Measurements from ENCODE around the gene NFKB2.

DNA sequence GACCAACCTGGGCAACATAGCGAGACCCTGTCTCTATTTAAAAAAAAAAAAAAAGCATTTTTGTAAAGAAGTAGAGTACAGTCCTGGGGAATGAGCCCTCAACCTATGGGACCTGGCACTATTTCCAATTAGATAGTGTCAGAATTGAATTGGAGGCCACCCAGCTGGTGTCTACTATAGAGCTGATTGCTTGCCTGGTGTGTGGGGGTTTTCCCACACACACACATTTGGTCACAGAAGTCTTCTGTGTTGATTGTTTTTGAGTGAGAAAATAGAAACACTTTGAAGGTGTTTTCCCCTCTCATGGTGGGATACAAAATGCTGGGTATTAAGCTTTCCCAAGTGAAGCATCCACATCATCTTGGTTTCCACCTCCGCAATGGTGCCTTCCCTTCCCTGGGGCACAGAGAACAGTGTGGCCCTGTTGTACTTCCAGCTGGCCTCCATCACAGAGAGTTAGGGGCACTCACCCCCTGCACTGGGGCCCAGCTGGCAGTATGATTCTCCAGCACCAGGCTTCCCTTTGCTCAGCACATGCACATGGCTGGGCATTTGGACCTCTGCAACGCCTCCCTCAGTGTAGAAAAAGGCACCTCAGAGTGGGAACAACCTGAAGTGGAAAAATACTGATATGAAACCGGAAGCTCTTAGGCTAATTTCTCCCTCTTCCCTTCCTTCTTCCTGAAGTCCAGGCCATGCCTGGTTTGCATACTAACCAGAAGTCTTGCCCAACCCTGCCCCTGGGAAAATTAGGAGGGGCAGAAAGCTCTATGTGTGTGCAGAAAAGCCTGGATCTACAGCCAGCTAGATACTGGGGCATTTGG is 10.7 kb upstream of the NFKB2 start:
- TF ChIP-seq, protein P1, sequence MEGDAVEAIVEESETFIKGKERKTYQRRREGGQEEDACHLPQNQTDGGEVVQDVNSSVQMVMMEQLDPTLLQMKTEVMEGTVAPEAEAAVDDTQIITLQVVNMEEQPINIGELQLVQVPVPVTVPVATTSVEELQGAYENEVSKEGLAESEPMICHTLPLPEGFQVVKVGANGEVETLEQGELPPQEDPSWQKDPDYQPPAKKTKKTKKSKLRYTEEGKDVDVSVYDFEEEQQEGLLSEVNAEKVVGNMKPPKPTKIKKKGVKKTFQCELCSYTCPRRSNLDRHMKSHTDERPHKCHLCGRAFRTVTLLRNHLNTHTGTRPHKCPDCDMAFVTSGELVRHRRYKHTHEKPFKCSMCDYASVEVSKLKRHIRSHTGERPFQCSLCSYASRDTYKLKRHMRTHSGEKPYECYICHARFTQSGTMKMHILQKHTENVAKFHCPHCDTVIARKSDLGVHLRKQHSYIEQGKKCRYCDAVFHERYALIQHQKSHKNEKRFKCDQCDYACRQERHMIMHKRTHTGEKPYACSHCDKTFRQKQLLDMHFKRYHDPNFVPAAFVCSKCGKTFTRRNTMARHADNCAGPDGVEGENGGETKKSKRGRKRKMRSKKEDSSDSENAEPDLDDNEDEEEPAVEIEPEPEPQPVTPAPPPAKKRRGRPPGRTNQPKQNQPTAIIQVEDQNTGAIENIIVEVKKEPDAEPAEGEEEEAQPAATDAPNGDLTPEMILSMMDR (IDR thresholded peaks at IDR 0.05; ENCODE audit: insufficient read depth, low read length, poor library complexity, severe bottlenecking) = no peak
- no peak for TF ChIP-seq EZH2phosphoT487 (conservative IDR thresholded peaks at IDR 0.05; ENCODE audit: low read length)
